T-helper 2 cell (primary cell): ENCODE data around the gene OTOP3.

Experiments
- DNase-seq, 5 experiments: peaks; one replicate each; pipeline versions ENCODE4 v3.0.0 to v3.0.0-alpha.2; 2012 to 2022

OTOP3 gene

GRCh38 chr17:74990581-74991105 is 54.9 kb downstream of the OTOP3 start:
- DNase-seq, result no peak

GRCh38 chr17:74992223-74992622 is 56.5 kb downstream of the OTOP3 start:
- DNase-seq, result no peak

GRCh38 chr17:74994440-74994839 is 58.7 kb downstream of the OTOP3 start:
- no peak for DNase-seq

GRCh38 chr17:74995847-74996246 is 60.1 kb downstream of the OTOP3 start:
- DNase-seq, result no peak

- DNase-seq, result no peak
These were observed 63.1 kb downstream of the OTOP3 start for GRCh38 chr17:74998783-74999182.

GRCh38 chr17:74999523-74999922 is 63.8 kb downstream of the OTOP3 start:
- no peak for DNase-seq
